Cardiac muscle cell (in vitro differentiated cells and primary cell): ENCODE data around the gene BPGM. TPM values are rescaled to one million over a fixed set of nuclear protein-coding genes. Genes with fewer than 3 reads are reported as not detected.

ENCODE experiments used
- DNase-seq, 2 donors: peaks; one replicate each; pipeline versions ENCODE4 v3.0.0 to v3.0.0-alpha.2; 2010 to 2017; ENCODE audit warnings: low read depth in 1 of 2, low spot score in 1 of 2
- H3K27ac ChIP-seq: fragments of 200-600 bp; sonication (generic); 2 replicates; pipeline ENCODE4 v1.5.1; 2016
- H3K27me3 ChIP-seq: fragments of 200-600 bp; sonication (generic); 2 replicates; pipeline ENCODE4 v1.6.0; 2016; ENCODE audit warnings: control low read depth
- H3K36me3 ChIP-seq: fragments of 200-600 bp; sonication (generic); 2 replicates; pipeline ENCODE4 v1.5.1; 2016; ENCODE audit warnings: control low read depth
- H3K4me1 ChIP-seq: fragments of 200-600 bp; sonication (generic); 2 replicates; pipeline ENCODE4 v1.8.1; 2017; ENCODE audit warnings: low read depth, mild to moderate bottlenecking, mixed run types
- H3K4me3 ChIP-seq: fragments of 200-600 bp; sonication (generic); 2 replicates; pipeline ENCODE4 v1.5.1; 2016; ENCODE audit warnings: mild to moderate bottlenecking
- H3K9me3 ChIP-seq: fragments of 200-600 bp; sonication (generic); 2 replicates; pipeline ENCODE4 v1.5.1; 2017; ENCODE audit warnings: low read depth, mild to moderate bottlenecking, control low read depth
- CTCF ChIP-seq: IDR thresholded peaks from 2 replicates; pipeline ENCODE4 v1.5.1; 2012; ENCODE audit warnings: low read depth, mild to moderate bottlenecking, low read length
- polyA plus RNA-seq: library from polyadenylated mRNA; unstranded; fragments of >200 nt; fragmentation: Nextera tagmentation; extraction: Ambion mirVana; gene quantifications from 2 replicates; pipeline ENCODE4 v1.2.1, GENCODE V29; 2016
- total RNA-seq: library from RNA; depleted of rRNA; stranded (reverse); fragments of >200 nt; gene quantifications from 2 replicates; pipeline ENCODE4 v1.2.3, GENCODE V29; 2016

Gene BPGM
- total and polyA plus RNA-seq, 2 experiments from 2014 or later = 15.2 to 32.2 TPM

- Histone ChIP-seq H3K27ac (no peak overlapping the region), H3K4me3 (no peak overlapping the region), H3K27me3 (no peaks in the 10 kb centered on the region), H3K4me1 (no peaks in the 10 kb centered on the region), H3K36me3 (no peaks in the 10 kb centered on the region), H3K9me3 (no peaks in the 10 kb centered on the region)
- DNase-seq = no peak
- no peak for TF ChIP-seq CTCF
These were observed 76.2 kb downstream of the BPGM start for GRCh38 chr7:134722786-134723322.

GRCh38 chr7:134723892-134724291, 77.2 kb downstream of the BPGM start:
- Histone ChIP-seq H3K4me3 (no peak overlapping the region), H3K27ac (no peak overlapping the region), H3K27me3 (no peaks in the 10 kb centered on the region), H3K36me3 (no peaks in the 10 kb centered on the region), H3K9me3 (no peaks in the 10 kb centered on the region), H3K4me1 (no peaks in the 10 kb centered on the region)
- DNase-seq = no peak
- TF ChIP-seq CTCF = no peak

GRCh38 chr7:134724606-134725005, 78.0 kb downstream of the BPGM start:
- no peak overlapping the region for H3K4me3 ChIP-seq
- H3K36me3 ChIP-seq = no peaks in the 10 kb centered on the region
- peak in 1 of 2 donors; percentile 76 for DNase-seq
- H3K9me3 ChIP-seq = no peaks in the 10 kb centered on the region
- no peak overlapping the region for H3K27ac ChIP-seq
- TF ChIP-seq CTCF = peak; percentile 76
- H3K27me3 ChIP-seq = no peaks in the 10 kb centered on the region
- H3K4me1 ChIP-seq = no peaks in the 10 kb centered on the region

- Histone ChIP-seq H3K4me3 (no peak overlapping the region), H3K9me3 (no peaks in the 10 kb centered on the region), H3K36me3 (no peaks in the 10 kb centered on the region), H3K4me1 (peaks cover 18% of the 10 kb centered on the region), H3K27ac (no peak overlapping the region), H3K27me3 (no peaks in the 10 kb centered on the region)
- DNase-seq = no peak
- TF ChIP-seq CTCF = no peak
These were observed 79.9 kb downstream of the BPGM start for GRCh38 chr7:134726581-134726980.

GRCh38 chr7:134727711-134728110, 81.1 kb downstream of the BPGM start:
- H3K9me3 ChIP-seq = no peaks in the 10 kb centered on the region
- no peak for TF ChIP-seq CTCF
- H3K27me3 ChIP-seq = no peaks in the 10 kb centered on the region
- no peaks in the 10 kb centered on the region for H3K36me3 ChIP-seq
- DNase-seq = no peak
- H3K4me1 ChIP-seq = peaks cover 23% of the 10 kb centered on the region
- H3K4me3 ChIP-seq = no peak overlapping the region
- H3K27ac ChIP-seq = no peak overlapping the region

Other genes with a start within 250 kb of the BPGM start
- gene AKR1B1, start 187.8 kb upstream of the BPGM start, total RNA-seq = 48.9 and 55.7 TPM in 2 replicates
- gene AKR1B1, start 187.8 kb upstream of the BPGM start, polyA plus RNA-seq = 158 and 173 TPM in 2 replicates
- 0.57 and 0.67 TPM in 2 replicates for gene AKR1B10, start 119.3 kb upstream of the BPGM start, total RNA-seq
- 0.60 and 1.3 TPM in 2 replicates for gene AKR1B10, start 119.3 kb upstream of the BPGM start, polyA plus RNA-seq
- gene AKR1B15, start 97.7 kb upstream of the BPGM start, total RNA-seq = 0.21 and 1.6 TPM in 2 replicates
- gene AKR1B15, start 97.7 kb upstream of the BPGM start, polyA plus RNA-seq = 1.3 and 2.6 TPM in 2 replicates
- gene CALD1, start 132.8 kb downstream of the BPGM start, total RNA-seq = 22.6 and 29.3 TPM in 2 replicates
- 73.8 and 135 TPM in 2 replicates for gene CALD1, start 132.8 kb downstream of the BPGM start, polyA plus RNA-seq